B cell (primary cell): ENCODE measurements around the gene CHTF8.

ENCODE experiments used
- EZH2 ChIP-seq: IDR thresholded peaks from 2 replicates; pipeline ENCODE4 v1.6.1; 2012; ENCODE audit warnings: borderline replicate concordance, low read depth, mild to moderate bottlenecking, moderate library complexity, low read length; ENCODE audit not compliant: insufficient read depth, poor library complexity, severe bottlenecking
- TF ChIP-seq, protein P1 (sequence below): fragments of 200-600 bp; IDR thresholded peaks from one replicate; pipeline ENCODE4 v1.8.0; 2022; ENCODE audit warnings: antibody characterized with exemption, mild to moderate bottlenecking

DNA sequence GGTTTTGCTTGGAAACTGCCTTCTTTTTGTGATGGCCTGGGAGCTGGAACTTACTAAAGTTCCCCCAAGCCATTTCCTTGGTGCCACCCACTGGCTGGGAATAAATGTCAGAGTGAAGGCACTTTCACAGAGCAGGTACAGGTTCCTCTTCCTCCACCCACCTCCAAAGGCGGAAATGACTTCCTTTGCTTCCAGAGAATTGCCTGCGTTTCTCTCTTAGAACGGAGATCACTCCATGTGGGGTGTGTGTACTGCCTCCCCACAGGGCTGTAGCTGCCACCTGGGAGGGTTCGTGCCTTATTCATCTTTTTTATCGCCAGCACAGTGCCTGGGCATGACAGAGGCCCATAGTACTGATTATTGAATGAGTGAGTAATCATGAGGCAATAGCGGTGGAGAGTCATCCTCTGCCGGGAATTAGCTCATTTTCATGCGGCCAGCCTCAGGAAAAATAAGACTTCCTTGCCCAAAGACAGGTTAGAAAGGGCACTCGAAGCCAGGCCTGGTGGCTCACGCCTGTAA is 59.1 kb downstream of the CHTF8 start:
- TF ChIP-seq, protein P1, sequence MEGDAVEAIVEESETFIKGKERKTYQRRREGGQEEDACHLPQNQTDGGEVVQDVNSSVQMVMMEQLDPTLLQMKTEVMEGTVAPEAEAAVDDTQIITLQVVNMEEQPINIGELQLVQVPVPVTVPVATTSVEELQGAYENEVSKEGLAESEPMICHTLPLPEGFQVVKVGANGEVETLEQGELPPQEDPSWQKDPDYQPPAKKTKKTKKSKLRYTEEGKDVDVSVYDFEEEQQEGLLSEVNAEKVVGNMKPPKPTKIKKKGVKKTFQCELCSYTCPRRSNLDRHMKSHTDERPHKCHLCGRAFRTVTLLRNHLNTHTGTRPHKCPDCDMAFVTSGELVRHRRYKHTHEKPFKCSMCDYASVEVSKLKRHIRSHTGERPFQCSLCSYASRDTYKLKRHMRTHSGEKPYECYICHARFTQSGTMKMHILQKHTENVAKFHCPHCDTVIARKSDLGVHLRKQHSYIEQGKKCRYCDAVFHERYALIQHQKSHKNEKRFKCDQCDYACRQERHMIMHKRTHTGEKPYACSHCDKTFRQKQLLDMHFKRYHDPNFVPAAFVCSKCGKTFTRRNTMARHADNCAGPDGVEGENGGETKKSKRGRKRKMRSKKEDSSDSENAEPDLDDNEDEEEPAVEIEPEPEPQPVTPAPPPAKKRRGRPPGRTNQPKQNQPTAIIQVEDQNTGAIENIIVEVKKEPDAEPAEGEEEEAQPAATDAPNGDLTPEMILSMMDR, result no peak
- TF ChIP-seq EZH2, result no peak
